ENCODE measurements around the gene CNGB1. TPM values are rescaled to one million over a fixed set of nuclear protein-coding genes. Genes with fewer than 3 reads are reported as not detected.

Gene CNGB1
- total RNA-seq, 1 donor from 2014 or later: not detected

DNA sequence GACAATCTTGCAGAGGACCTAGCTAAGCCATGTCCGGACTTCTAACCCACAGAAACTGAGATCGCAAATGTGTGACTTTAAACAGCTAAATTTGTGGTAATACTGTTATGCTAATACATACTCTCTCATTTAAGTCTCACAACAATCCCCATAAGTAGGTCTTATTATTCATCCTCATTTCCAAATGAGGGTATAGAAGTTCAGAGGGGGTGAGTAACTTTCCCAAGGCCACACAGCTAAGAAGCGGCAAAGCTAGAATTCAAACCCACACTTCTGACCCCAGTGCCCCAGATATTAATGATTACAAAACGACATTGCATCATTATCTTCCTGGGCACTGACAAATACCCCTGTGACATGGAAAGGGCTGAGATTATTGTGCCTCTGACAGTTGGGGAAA lies 81.4 kb downstream of the CNGB1 start:
- peaks cover under 1% of the 10 kb centered on the region for H3K27me3 ChIP-seq
- no peaks in the 10 kb centered on the region for H4K20me1 ChIP-seq (ENCODE audit: low read depth)
- Mint-ChIP-seq H3K4me3 (no peak overlapping the region), H3K4me1 (peaks cover 19% of the 10 kb centered on the region), H3K36me3 (no peaks in the 10 kb centered on the region), H3K9me3 (no peaks in the 10 kb centered on the region), H3K27ac (no peak overlapping the region), H3K27me3 (ENCODE audit: insufficient read depth, low read depth) (peaks cover 13% of the 10 kb centered on the region)
- no peaks in the 10 kb centered on the region for H3K79me2 ChIP-seq (ENCODE audit: low read depth)
- H3K4me3 ChIP-seq: no peak overlapping the region
- H3K27ac ChIP-seq: no peak overlapping the region
- H2AFZ ChIP-seq (replicated peaks): no peak overlapping the region
- TF ChIP-seq EZH2 (IDR thresholded peaks at IDR 0.05): no peak
- TF ChIP-seq EZH2phosphoT487 (IDR thresholded peaks at IDR 0.05): no peak
- TF ChIP-seq, protein P1, sequence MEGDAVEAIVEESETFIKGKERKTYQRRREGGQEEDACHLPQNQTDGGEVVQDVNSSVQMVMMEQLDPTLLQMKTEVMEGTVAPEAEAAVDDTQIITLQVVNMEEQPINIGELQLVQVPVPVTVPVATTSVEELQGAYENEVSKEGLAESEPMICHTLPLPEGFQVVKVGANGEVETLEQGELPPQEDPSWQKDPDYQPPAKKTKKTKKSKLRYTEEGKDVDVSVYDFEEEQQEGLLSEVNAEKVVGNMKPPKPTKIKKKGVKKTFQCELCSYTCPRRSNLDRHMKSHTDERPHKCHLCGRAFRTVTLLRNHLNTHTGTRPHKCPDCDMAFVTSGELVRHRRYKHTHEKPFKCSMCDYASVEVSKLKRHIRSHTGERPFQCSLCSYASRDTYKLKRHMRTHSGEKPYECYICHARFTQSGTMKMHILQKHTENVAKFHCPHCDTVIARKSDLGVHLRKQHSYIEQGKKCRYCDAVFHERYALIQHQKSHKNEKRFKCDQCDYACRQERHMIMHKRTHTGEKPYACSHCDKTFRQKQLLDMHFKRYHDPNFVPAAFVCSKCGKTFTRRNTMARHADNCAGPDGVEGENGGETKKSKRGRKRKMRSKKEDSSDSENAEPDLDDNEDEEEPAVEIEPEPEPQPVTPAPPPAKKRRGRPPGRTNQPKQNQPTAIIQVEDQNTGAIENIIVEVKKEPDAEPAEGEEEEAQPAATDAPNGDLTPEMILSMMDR (IDR thresholded peaks at IDR 0.05): no peak
- no peaks in the 10 kb centered on the region for H3K36me3 ChIP-seq
- no peaks in the 10 kb centered on the region for H3K9me3 ChIP-seq (ENCODE audit: low read depth)
- no peaks in the 10 kb centered on the region for H3F3A ChIP-seq (ENCODE audit: low read depth)
- no peak for DNase-seq (ENCODE audit: low spot score)
- no peak overlapping the region for H3K4me2 ChIP-seq
- H3K9ac ChIP-seq: no peak overlapping the region
- no peaks in the 10 kb centered on the region for H3K4me1 ChIP-seq

- no peak overlapping the region for H3K9ac ChIP-seq
- H3K4me1 ChIP-seq: no peaks in the 10 kb centered on the region
- no peaks in the 10 kb centered on the region for H3K36me3 ChIP-seq
- H4K20me1 ChIP-seq (ENCODE audit: low read depth): no peaks in the 10 kb centered on the region
- H3K4me2 ChIP-seq: no peak overlapping the region
- no peak overlapping the region for H2AFZ ChIP-seq (replicated peaks)
- no peaks in the 10 kb centered on the region for H3K79me2 ChIP-seq (ENCODE audit: low read depth)
- no peaks in the 10 kb centered on the region for H3K9me3 ChIP-seq (ENCODE audit: low read depth)
- peaks cover 22% of the 10 kb centered on the region for H3K4me1 Mint-ChIP-seq
- no peaks in the 10 kb centered on the region for H3K36me3 Mint-ChIP-seq
- DNase-seq (ENCODE audit: low spot score): no peak
- H3K27ac ChIP-seq: no peak overlapping the region
- H3F3A ChIP-seq (ENCODE audit: low read depth): no peaks in the 10 kb centered on the region
- no peak overlapping the region for H3K4me3 Mint-ChIP-seq
- no peak overlapping the region for H3K27ac Mint-ChIP-seq
- TF ChIP-seq, protein P1 (IDR thresholded peaks at IDR 0.05): no peak
- TF ChIP-seq EZH2 (IDR thresholded peaks at IDR 0.05): no peak
- TF ChIP-seq EZH2phosphoT487 (IDR thresholded peaks at IDR 0.05): no peak
- no peak overlapping the region for H3K4me3 ChIP-seq
- H3K9me3 Mint-ChIP-seq: no peaks in the 10 kb centered on the region
- peaks cover 5% of the 10 kb centered on the region for H3K27me3 ChIP-seq
- H3K27me3 Mint-ChIP-seq (ENCODE audit: insufficient read depth, low read depth): peaks cover 9% of the 10 kb centered on the region
Measured at GRCh38 chr16:57889111-57889510, 81.8 kb downstream of the CNGB1 start.

DNA sequence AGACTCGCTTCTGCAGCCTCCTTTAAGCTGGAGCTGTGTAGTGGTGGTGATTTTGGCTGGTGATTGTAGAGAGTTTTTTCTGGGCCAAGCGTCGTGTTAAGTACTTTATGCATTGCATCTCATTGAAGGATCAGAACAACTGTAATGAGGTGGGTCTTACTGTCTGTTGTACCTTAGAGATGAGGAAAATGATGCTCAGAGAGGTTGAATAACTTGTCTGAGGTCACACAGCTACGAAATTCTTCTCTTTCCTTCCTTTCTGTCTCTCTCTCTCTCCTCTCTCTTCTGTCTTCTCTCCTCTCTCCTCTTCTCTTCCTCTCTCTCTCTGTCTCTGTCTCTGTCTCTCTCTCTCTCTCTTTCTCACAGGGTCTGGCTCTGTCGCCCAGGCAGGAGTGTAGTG lies 82.8 kb downstream of the CNGB1 start:
- H3K4me3 Mint-ChIP-seq: peak overlapping the region; percentile 6

More for the DNA sequence above, 82.8 kb downstream of the CNGB1 start:
- H3K9me3 Mint-ChIP-seq: no peaks in the 10 kb centered on the region
- Histone ChIP-seq H3K36me3 (no peaks in the 10 kb centered on the region), H3K4me1 (no peaks in the 10 kb centered on the region), H3K27me3 (peaks cover 15% of the 10 kb centered on the region), H2AFZ (replicated peaks) (no peak overlapping the region), H3K4me2 (no peak overlapping the region), H3K79me2 (ENCODE audit: low read depth) (no peaks in the 10 kb centered on the region), H3K4me3 (no peak overlapping the region), H3K9ac (no peak overlapping the region), H3K27ac (no peak overlapping the region), H4K20me1 (ENCODE audit: low read depth) (no peaks in the 10 kb centered on the region), H3K9me3 (ENCODE audit: low read depth) (no peaks in the 10 kb centered on the region), H3F3A (ENCODE audit: low read depth) (no peaks in the 10 kb centered on the region)
- no peak for DNase-seq (ENCODE audit: low spot score)
- TF ChIP-seq, protein P1 (IDR thresholded peaks at IDR 0.05): no peak
- no peak for TF ChIP-seq EZH2phosphoT487 (IDR thresholded peaks at IDR 0.05)
- TF ChIP-seq EZH2 (IDR thresholded peaks at IDR 0.05): no peak
- H3K27ac Mint-ChIP-seq: no peak overlapping the region
- H3K27me3 Mint-ChIP-seq (ENCODE audit: insufficient read depth, low read depth): peaks cover 13% of the 10 kb centered on the region
- no peaks in the 10 kb centered on the region for H3K36me3 Mint-ChIP-seq
- H3K4me1 Mint-ChIP-seq: peaks cover 20% of the 10 kb centered on the region
